ENCODE data around the gene KRTAP17-1.

Gene KRTAP17-1

DNA sequence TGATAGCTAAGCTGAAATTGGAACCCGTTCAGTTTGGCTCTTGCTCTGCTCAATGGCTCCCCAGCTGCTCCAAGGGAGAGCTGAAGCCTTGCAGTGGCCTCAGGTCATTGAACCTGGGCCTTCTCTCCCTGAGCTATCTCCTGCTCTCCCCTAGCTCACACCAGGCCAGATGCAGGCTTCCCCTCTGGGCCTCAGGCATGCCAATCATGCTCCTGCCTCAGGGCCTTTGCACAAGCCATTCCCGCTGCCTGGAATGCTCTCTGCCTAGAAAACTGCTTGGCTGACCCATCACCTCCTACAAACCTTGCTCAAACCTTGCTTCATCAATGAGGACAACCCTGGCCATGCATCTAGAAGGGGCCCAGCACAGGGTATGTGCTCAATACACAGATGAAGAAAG lies 16.7 kb upstream of the KRTAP17-1 start:
- DNase-seq, result no peak

DNA sequence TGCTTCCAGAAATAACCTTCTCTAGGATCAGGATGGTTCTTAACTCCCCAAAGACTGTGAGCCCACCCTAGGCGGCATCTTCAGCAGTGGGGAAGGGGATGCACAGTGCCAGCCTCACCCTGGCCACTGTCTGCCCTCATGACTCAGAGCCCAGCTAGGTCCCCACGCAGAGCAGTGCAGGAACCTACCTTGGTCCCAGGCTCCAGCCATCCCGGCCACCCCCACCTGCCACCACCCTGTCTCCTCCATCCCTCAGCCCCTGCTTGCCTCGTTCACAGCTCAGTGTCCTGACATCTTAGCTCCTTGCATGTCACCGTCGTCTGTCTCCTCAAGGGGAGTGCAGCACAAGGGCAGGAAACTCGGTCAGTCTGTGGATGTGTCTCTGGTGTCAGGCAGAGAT lies 16.1 kb upstream of the KRTAP17-1 start:
- no peak for DNase-seq

- no peak for DNase-seq
Measured at GRCh38 chr17:41329279-41329948, 13.9 kb upstream of the KRTAP17-1 start.

- DNase-seq, result no peak
Measured at GRCh38 chr17:41328207-41328606, 12.7 kb upstream of the KRTAP17-1 start.

DNA sequence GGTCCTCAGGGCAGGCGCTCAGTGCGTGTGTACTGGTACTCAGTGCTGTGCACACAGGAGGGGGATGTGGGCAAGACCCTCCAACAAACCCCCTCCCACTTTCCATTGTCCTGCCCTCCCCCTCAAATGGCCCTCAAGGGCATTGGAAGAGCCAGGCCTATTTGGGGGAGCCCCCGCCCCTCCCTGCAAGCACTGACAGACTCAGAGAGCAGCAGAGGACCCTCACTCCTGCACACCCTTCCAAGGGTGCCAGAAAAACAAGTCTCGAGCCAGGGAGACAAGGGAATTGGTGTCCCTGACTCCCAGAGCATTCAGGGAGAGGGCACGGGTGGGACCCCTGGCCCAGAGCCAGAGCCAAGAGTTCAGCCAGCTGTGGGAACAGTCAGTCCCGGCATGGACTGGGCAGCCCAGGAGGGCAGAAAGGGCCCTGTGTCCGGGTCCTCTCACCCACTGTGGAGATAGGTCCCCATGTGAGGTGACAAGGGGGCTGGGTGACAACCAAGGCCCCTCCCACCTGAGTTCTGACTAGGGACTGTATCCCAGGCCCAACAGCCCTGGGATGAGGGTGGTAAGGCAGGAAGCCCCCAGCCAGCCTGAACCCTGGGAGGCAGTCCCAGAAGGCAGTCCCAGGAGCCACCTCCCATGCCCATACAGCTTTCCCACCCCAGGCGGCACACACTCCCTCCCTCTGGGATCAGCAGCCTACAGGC lies 12.1 kb upstream of the KRTAP17-1 start:
- no peak for DNase-seq

- peak; percentile 31 for DNase-seq
Measured at GRCh38 chr17:41326173-41327145, 10.9 kb upstream of the KRTAP17-1 start.

DNA sequence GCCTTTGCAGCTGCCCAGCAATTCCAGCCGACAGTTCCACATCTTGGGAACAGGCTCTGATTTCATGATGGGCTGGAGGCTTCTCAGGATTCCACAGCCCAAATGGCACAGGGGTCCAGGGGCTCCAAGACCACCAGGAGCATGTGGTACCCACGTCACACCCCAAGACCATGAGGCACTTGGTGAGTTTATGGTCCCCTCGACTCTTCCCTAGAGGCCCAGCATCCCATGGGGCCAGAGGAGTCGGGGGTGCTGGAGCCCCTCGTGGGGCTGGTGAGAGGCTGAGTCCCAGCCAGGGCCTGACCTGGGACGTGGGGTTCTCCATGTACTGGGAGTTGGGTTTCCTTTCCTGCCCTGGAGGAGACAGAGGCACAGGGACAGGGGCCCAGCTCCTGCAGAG lies 10.1 kb upstream of the KRTAP17-1 start:
- no peak for DNase-seq

GRCh38 chr17:41325126-41325525 lies 9.6 kb upstream of the KRTAP17-1 start:
- DNase-seq, result no peak

DNA sequence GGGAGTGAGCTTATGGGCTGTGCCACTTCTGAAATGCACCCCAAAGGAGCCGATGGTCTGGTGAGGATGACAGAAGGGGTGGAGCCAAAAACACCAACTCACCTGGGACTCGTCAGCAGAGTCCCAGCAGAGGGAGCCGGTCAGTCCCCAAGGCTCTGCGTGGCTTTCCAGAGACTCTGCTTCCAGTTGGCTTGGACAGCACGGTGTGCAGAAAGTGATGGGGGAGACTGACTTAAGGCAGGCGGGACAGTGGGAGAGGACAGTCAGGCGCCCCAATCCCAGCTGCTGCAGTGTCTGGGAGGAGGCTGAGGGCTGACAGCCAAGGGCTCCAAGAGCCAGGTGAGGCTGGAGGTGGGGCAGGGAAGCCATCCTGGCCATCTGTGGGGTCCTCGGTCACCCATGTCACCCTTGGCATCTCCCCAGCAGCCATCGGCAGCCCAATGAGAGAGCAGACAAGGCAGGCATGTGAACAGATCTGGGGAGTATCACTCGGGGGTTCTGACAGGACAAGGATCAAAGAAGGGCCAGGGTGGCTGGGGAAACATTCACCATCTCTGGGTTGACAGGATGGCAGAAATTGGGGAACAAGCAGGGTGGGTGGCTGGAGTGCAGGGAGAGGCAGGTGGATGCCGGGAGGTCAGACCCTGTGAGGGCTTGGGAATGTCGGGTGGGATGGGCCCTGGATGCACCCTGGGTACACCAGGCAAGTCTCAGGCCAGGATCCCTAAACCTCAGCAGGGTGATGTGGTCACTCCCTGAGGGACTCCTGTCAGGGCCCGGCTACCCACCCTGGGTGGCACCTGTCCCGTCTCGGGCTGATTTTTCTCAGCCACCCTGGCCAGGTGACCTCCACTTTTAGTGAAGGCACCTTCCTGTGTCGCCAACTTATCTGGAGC lies 8.9 kb upstream of the KRTAP17-1 start:
- DNase-seq, result no peak

- no peak for DNase-seq
Measured at GRCh38 chr17:41322903-41323895, 7.7 kb upstream of the KRTAP17-1 start.

GRCh38 chr17:41322094-41322902 lies 6.8 kb upstream of the KRTAP17-1 start:
- no peak for DNase-seq

GRCh38 chr17:41318231-41318630 lies 2.7 kb upstream of the KRTAP17-1 start:
- no peak for DNase-seq

- DNase-seq, result no peak
Measured at GRCh38 chr17:41315814-41316445, 420 bp upstream of the KRTAP17-1 start.

GRCh38 chr17:41311111-41311510 lies 4.4 kb downstream of the KRTAP17-1 start:
- DNase-seq, result no peak

DNA sequence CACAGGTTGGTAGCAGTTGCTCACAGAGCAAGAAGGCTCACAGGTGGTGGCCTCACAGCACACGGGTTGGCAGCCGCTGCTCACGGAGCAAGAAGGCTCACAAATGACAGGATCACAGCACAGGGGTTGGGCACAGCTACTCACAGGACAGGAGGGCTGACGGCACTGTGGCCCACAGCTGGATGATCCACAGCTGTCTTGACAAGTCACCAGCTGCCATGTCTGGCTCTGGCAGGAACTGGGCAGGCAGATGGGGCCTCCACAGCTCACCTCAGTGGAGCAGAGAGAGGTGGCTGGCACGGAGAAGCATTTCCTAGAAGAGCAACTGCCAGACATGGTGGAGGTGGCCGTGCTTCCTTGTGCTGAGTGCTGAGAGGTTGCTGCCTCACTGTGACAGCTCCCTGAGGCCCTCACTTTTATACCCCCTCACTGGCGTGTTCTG lies 6.6 kb downstream of the KRTAP17-1 start, which contains the start of gene KRTAP16-1:
TSS of gene KRTAP16-1 (minus strand) at position 392 of the 442 bp plus-strand sequence. CDS start at position 336, 56 bp downstream.
- DNase-seq, result peak; percentile 62

DNA sequence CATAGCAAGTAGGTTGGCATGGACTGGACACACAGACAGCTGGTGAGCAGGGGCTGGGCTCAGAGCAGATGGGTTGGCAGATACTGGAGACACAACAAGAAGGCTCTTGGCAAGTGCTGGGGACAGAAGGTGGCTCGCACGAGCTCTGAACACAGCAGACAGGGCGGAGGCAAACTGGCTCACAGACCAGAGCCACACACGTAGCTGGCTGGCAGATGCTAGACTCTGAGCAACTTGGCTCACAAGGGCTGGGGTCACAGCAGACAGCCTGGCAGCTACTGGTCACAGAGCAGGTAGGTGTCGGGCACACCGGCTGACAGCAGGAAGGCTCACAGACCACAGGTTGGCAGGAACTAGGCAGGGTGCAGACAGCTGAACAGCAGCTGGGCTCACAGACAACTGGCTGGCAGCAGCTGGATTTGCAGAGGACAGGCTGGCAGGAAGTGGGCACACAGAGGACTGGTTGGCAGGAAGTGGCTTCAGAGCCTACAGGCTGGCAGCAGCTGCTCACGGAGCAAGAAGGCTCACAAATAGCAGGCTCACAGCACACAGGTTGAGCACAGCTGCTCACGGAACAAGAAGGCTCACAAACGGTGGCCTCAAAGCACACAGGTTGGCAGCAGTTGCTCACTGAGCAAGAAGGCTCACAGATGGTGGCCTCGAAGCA lies 7.1 kb downstream of the KRTAP17-1 start:
- peak; percentile 84 for DNase-seq

DNA sequence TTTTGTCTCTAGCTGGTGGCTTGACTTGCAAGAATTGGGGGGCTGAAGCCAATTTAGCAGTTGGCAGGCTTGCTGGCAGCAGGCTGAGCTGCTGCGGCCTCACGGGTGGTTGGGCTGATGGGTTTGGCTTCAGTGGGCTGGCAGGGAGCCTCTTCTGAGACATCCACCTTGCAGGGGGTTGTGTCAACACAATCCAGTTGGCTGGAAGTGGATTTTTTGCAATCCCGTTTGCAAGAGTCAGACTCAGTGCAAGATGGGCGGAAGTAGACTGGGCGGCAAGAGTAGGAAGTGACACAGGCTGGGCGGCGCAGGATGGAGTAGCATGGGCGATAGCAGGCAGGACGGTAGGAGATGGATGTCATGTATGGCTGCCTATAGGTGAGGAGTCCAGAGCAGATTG lies 7.9 kb downstream of the KRTAP17-1 start:
- no peak for DNase-seq

DNA sequence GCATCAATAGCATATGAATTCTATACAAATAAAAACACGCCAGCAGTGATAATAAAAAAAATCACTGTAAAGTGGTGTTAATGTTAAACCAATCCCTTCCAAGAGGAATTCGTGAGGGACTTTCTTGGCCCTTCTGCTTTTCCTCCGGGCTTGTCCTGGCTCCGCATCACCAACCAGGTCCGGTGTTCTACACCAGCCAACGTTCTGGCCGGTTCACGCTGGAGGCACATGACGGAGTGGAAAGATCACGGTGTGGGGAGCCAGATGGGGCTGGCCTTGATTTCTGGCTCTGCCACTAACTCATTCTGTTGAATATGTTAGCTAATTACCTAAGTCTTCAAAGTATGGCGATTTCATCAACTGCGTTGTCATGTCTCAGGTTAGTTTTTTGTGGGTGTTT lies 11.4 kb downstream of the KRTAP17-1 start:
- DNase-seq, result no peak

GRCh38 chr17:41302981-41303380 lies 12.5 kb downstream of the KRTAP17-1 start:
- no peak for DNase-seq
